Retinal pigment epithelial cell (primary cell): ENCODE data around the gene SLC35B4.
A peak's percentile ranks its signal among the peaks of the same experiment; 100 is the strongest.

Experiments used
- DNase-seq: peaks from one replicate; pipeline ENCODE4 v3.0.0-alpha.2; 2010; ENCODE audit warnings: low read depth
- H3K4me3 ChIP-seq: 2 replicates; pipeline ENCODE4 v1.5.1; 2011; ENCODE audit warnings: mild to moderate bottlenecking, low read length, control low read depth, moderate library complexity
- TF ChIP-seq, protein P1 (sequence below): conservative IDR thresholded peaks from 2 replicates; pipeline ENCODE4 v1.5.1; 2011; ENCODE audit warnings: low read depth, low read length, control low read depth, inconsistent platforms

Gene SLC35B4

DNA sequence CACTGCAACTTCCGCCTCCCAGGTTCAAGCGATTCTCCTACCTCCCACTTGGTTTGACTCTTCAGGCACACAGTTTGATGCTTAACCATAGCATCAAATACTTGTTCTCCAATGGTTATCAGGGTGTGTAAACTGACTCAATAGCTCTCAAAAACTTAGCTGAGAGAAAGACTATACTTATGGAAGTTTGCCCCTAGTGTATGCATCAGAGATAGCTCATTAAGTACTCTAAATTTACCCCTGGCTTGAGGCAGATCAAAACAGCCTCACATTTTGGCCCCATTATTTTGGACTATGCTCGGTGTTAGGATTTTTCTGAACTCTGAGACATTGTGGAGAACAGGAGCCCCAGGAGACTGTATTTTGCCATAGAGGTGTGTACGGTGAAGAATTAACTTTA lies 40.8 kb upstream of the SLC35B4 start:
- no peak overlapping the region for H3K4me3 ChIP-seq
- TF ChIP-seq, protein P1, sequence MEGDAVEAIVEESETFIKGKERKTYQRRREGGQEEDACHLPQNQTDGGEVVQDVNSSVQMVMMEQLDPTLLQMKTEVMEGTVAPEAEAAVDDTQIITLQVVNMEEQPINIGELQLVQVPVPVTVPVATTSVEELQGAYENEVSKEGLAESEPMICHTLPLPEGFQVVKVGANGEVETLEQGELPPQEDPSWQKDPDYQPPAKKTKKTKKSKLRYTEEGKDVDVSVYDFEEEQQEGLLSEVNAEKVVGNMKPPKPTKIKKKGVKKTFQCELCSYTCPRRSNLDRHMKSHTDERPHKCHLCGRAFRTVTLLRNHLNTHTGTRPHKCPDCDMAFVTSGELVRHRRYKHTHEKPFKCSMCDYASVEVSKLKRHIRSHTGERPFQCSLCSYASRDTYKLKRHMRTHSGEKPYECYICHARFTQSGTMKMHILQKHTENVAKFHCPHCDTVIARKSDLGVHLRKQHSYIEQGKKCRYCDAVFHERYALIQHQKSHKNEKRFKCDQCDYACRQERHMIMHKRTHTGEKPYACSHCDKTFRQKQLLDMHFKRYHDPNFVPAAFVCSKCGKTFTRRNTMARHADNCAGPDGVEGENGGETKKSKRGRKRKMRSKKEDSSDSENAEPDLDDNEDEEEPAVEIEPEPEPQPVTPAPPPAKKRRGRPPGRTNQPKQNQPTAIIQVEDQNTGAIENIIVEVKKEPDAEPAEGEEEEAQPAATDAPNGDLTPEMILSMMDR = peak; percentile 6
- no peak for DNase-seq

DNA sequence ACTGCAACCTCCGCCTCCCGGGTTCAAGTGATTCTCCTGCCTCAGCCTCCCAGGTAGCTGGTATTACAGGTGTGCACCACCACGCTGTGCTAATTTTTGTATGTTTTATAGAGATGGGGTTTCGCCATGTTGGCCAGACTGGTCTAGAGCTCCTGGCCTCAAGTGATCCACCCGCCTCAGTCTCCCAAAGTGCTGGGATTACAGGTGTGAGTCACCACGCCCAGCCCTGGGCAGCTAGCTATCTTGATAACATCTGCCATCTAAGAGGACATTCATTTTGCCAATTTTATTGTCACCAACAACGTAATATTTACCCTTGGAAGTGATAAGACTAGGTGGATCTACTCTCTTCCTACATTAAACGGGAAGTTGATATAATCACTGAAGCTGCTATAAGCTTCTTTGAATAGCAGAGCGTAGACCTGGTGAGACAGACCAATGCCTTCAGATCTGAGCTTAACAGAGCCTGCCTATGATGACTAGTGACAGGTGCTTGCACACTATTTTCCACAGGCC lies 39.7 kb upstream of the SLC35B4 start:
- no peak overlapping the region for H3K4me3 ChIP-seq
- DNase-seq = no peak
- TF ChIP-seq, protein P1 = no peak

DNA sequence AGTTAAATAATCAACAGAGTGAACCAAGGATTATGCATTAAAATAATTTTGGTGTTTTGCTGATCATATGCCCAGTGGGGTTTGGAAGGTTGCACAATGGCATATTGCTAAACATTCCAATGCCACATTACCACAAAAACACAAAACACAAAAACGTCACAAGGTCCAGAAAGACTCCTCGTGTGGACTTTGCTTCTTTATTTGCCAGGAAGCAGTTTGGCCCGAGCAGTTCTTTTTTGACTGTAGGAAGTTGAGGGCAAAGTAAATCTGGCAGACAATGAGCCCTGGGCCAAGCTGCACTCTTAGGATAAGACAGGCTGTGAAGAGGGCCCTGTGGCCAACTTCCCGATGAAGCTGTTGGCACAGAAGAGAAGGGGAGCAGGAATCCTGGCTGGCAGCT lies 39.2 kb upstream of the SLC35B4 start:
- H3K4me3 ChIP-seq = no peak overlapping the region
- TF ChIP-seq, protein P1 = no peak
- no peak for DNase-seq

DNA sequence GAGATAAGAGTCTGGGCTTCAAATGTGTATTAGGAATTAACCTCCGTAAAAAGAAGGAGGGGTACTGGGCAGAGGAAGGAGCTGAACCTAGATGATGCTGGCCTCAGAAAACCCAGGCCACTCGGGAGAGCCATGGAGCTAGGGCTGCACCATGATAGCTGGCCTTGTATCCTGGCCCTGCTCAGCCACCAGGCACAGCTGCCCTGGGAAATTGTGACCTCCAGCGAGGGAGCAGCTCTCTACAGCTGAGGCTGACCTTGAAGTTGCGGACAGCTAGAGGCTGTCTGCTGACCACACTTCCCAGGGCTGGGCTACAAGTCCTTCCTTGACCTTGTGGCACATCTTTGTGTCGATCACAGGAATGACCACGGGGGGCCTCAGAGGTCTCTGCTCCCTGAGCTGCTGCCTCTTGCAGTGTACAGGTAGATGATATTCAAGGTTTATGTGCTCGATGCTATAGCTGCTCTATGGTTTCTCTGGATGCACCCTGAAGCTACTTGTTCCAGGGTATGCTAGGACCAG lies 38.3 kb upstream of the SLC35B4 start:
- TF ChIP-seq, protein P1 = no peak
- H3K4me3 ChIP-seq = no peak overlapping the region
- DNase-seq = no peak

DNA sequence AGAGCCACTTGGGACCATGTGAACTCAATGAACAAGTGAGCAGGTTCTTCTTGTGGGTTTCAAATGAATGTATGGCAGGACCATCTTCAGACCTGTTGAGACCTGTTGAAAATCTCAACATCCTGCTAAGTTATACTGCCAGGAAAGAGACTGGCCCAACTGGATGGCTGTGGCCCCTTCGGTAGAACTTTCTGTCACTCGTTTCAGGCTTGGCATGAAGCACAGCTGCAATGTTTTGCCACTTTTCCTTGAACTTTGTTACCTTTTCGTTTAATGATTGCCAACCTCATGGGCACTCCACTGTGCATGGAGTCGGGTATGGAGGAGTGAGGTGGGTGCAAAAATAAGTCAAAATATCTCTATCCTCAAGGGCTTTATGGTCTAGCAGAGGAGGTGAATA lies 36.7 kb upstream of the SLC35B4 start:
- H3K4me3 ChIP-seq = no peak overlapping the region
- TF ChIP-seq, protein P1 = no peak
- no peak for DNase-seq

DNA sequence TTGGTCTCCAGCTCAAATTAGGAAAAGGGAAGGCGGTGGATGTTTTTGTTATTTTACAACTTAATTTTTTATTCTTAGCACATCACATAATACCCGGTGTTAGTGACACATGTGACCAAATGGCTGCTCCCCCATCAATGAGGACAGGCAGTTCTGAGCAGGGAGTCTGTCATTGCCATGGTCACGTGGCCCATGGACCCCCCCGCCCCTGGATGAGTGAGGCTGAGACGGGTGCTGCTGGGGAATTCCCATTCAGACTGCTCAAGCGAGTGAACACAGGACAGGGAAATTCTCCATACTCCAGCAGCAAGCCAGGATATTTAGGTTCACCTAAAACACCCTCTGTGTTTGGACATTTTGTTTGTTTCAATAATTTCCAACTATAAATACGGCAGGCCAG lies 34.7 kb upstream of the SLC35B4 start:
- no peak for DNase-seq
- TF ChIP-seq, protein P1 = no peak
- no peak overlapping the region for H3K4me3 ChIP-seq

DNA sequence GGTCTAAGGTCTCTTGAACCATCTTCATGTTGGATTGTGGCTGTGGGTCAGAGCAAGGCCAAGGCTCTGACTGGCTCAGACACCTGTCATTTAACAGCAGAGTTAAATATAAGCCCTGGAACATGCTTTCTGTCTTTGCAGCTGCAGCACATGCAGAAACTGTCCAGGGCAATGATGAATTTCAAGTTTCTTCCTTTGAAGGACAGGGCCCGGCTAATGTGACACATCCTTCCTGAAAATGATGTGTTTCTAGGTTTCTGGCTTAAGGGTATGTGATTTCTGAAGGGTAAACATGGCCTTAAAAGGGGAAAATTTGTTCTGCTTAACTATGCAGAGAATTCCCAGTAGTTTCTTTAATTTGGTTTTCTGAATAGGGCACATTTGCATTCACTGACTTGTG lies 34.0 kb upstream of the SLC35B4 start:
- DNase-seq = no peak
- TF ChIP-seq, protein P1 = no peak
- H3K4me3 ChIP-seq = no peak overlapping the region
